SU-DHL-6 (cell line): Measurements from ENCODE around the gene PTPRK.

Experiments
- H2AFZ ChIP-seq: fragments of 200-600 bp; sonication (generic); 2 replicates; pipeline ENCODE4 v1.6.1; 2014; ENCODE audit warnings: low read depth, mild to moderate bottlenecking, moderate library complexity, mixed read lengths, antibody characterized with exemption, low read length; ENCODE audit not compliant: severe bottlenecking
- H3F3A ChIP-seq: fragments of 200-600 bp; shearing (Covaris generic); 2 replicates; pipeline ENCODE4 v1.6.0; 2016; ENCODE audit warnings: antibody characterized with exemption, mild to moderate bottlenecking; ENCODE audit not compliant: insufficient read depth
- H3K27ac ChIP-seq: fragments of 200-600 bp; sonication (generic); 2 replicates; pipeline ENCODE4 v1.5.1; 2016; ENCODE audit warnings: low read depth, mild to moderate bottlenecking, low read length, moderate library complexity, mixed read lengths
- H3K27me3 ChIP-seq: fragments of 200-600 bp; sonication (generic), shearing (Covaris generic); 2 replicates; pipeline ENCODE4 v1.6.0; 2014; ENCODE audit warnings: mild to moderate bottlenecking, low read length
- H3K36me3 ChIP-seq: fragments of 200-600 bp; sonication (generic); 2 replicates; pipeline ENCODE4 v1.6.1; 2014; ENCODE audit warnings: mild to moderate bottlenecking, low read length, mixed read lengths
- H3K4me2 ChIP-seq: fragments of 300-600, 200-600 bp; shearing (Covaris generic), sonication (generic); 2 replicates; pipeline ENCODE4 v1.6.0; 2014; ENCODE audit warnings: low read length, low read depth, mild to moderate bottlenecking; ENCODE audit not compliant: poor library complexity, severe bottlenecking
- H3K4me3 ChIP-seq: fragments of 200-600 bp; sonication (generic); 2 replicates; pipeline ENCODE4 v1.5.1; 2014; ENCODE audit warnings: antibody characterized with exemption, low read length, mild to moderate bottlenecking, mixed read lengths; ENCODE audit not compliant: insufficient read depth, poor library complexity, severe bottlenecking
- H3K79me2 ChIP-seq: fragments of 200-600 bp; sonication (generic); 2 replicates; pipeline ENCODE4 v1.6.1; 2014; ENCODE audit warnings: mild to moderate bottlenecking, low read length, moderate library complexity; ENCODE audit not compliant: insufficient read depth
- H3K9ac ChIP-seq: fragments of 200-600 bp; sonication (generic); 2 replicates; pipeline ENCODE4 v1.7.0; 2014; ENCODE audit warnings: mild to moderate bottlenecking, low read length
- H3K9me2 ChIP-seq: fragments of 200-600 bp; sonication (generic); replicated peaks from 2 replicates; pipeline ENCODE4 v1.6.1; 2014; ENCODE audit warnings: low read length; ENCODE audit not compliant: insufficient read depth
- H3K9me3 ChIP-seq: fragments of 200-600 bp; sonication (generic); 2 replicates; pipeline ENCODE4 v1.6.1; 2014; ENCODE audit warnings: low read length, mixed read lengths; ENCODE audit not compliant: insufficient read depth
- H4K20me1 ChIP-seq: fragments of 200-600 bp; sonication (generic); 2 replicates; pipeline ENCODE4 v1.6.1; 2014; ENCODE audit warnings: low read depth, mild to moderate bottlenecking, antibody characterized with exemption, low read length, moderate library complexity, mixed read lengths
- CTCF ChIP-seq: fragments of 200-600 bp; sonication (generic); IDR thresholded peaks from one replicate; pipeline ENCODE4 v1.5.1; 2017; ENCODE audit warnings: antibody characterized with exemption, mild to moderate bottlenecking, low read length, moderate library complexity; ENCODE audit not compliant: insufficient read depth, poor library complexity, severe bottlenecking
- EZH2phosphoT487 ChIP-seq: fragments of 200-600 bp; sonication (generic), shearing (Covaris generic); conservative IDR thresholded peaks from 2 replicates; pipeline ENCODE4 v1.6.1; 2018; ENCODE audit warnings: mild to moderate bottlenecking, antibody characterized with exemption, low read length, moderate library complexity, mixed read lengths

Gene PTPRK

GRCh38 chr6:128095362-128095761 is 425.0 kb downstream of the PTPRK start:
- H3F3A ChIP-seq = no peaks in the 10 kb centered on the region
- H3K9ac ChIP-seq = no peak overlapping the region
- H3K36me3 ChIP-seq = no peaks in the 10 kb centered on the region
- no peak overlapping the region for H3K4me2 ChIP-seq
- H4K20me1 ChIP-seq = no peaks in the 10 kb centered on the region
- H3K79me2 ChIP-seq = no peaks in the 10 kb centered on the region
- H3K27ac ChIP-seq = no peak overlapping the region
- no peak overlapping the region for H3K4me3 ChIP-seq
- H3K27me3 ChIP-seq = no peaks in the 10 kb centered on the region
- H3K9me3 ChIP-seq = no peaks in the 10 kb centered on the region
- H2AFZ ChIP-seq = no peak overlapping the region
- no peaks in the 10 kb centered on the region for H3K9me2 ChIP-seq
- no peak for TF ChIP-seq EZH2phosphoT487
- TF ChIP-seq CTCF = no peak

GRCh38 chr6:128079021-128079420 is 441.4 kb downstream of the PTPRK start:
- Histone ChIP-seq H3K9ac (no peak overlapping the region), H3K36me3 (no peaks in the 10 kb centered on the region), H3K4me3 (no peak overlapping the region), H3K9me2 (no peaks in the 10 kb centered on the region), H3F3A (no peaks in the 10 kb centered on the region), H3K79me2 (no peaks in the 10 kb centered on the region), H3K9me3 (no peaks in the 10 kb centered on the region), H2AFZ (no peak overlapping the region), H3K4me2 (no peak overlapping the region), H3K27me3 (no peaks in the 10 kb centered on the region), H4K20me1 (no peaks in the 10 kb centered on the region), H3K27ac (no peak overlapping the region)
- TF ChIP-seq CTCF (no peak), EZH2phosphoT487 (no peak)

- Histone ChIP-seq H3K9me3 (no peaks in the 10 kb centered on the region), H3K27ac (no peak overlapping the region), H3F3A (no peaks in the 10 kb centered on the region), H3K4me3 (no peak overlapping the region), H2AFZ (no peak overlapping the region), H3K79me2 (no peaks in the 10 kb centered on the region), H3K9me2 (no peaks in the 10 kb centered on the region), H4K20me1 (no peaks in the 10 kb centered on the region), H3K27me3 (no peaks in the 10 kb centered on the region), H3K9ac (no peak overlapping the region), H3K4me2 (no peak overlapping the region), H3K36me3 (no peaks in the 10 kb centered on the region)
- TF ChIP-seq CTCF (no peak), EZH2phosphoT487 (no peak)
Observed at GRCh38 chr6:128078276-128078675, 442.1 kb downstream of the PTPRK start.
